K562 (cell line): ENCODE data around the gene MADCAM1. TPM values are rescaled to one million over a fixed set of nuclear protein-coding genes. Genes with fewer than 3 reads are reported as not detected.

ENCODE experiments used
- FIP1L1 ChIP-seq: fragments of 200-400 bp; formaldehyde crosslinking; IDR thresholded peaks from 2 replicates; pipeline ENCODE4 v1.6.1; 2018; ENCODE audit warnings: mild to moderate bottlenecking, low read depth, low read length; ENCODE audit not compliant: poor library complexity, severe bottlenecking
- GABPB2 ChIP-seq: fragments of 250-450 bp; sonication (Bioruptor Pico); conservative IDR thresholded peaks from 2 replicates; pipeline ENCODE4 v1.5.1; 2021; ENCODE audit warnings: mild to moderate bottlenecking
- GATA2 ChIP-seq: sonication (generic); formaldehyde crosslinking; IDR thresholded peaks from 2 replicates; pipeline ENCODE4 v1.4.0; 2020; ENCODE audit warnings: mild to moderate bottlenecking, missing genetic modification reagents
- GTF2F1 ChIP-seq: IDR thresholded peaks from 2 replicates; pipeline ENCODE4 v1.6.1; 2011; ENCODE audit warnings: low read depth, low read length, improper control_type of control experiment
- LARP7 ChIP-seq: fragments of 450-650 bp; IDR thresholded peaks from 2 replicates; pipeline ENCODE4 v1.6.1; 2016
- PHTF2 ChIP-seq: fragments of 250-450 bp; sonication (Bioruptor Pico); IDR thresholded peaks from 2 replicates; pipeline ENCODE4 v1.5.0; 2021; ENCODE audit warnings: mild to moderate bottlenecking
- RBM14 ChIP-seq: fragments of 200-400 bp; formaldehyde crosslinking; IDR thresholded peaks from 2 replicates; pipeline ENCODE4 v1.6.1; 2018; ENCODE audit warnings: low read depth, mild to moderate bottlenecking, low read length, moderate library complexity, borderline replicate concordance; ENCODE audit not compliant: insufficient read depth
- SAP30 ChIP-seq: fragments of 200-600 bp; sonication (generic); IDR thresholded peaks from 2 replicates; pipeline ENCODE4 v1.6.1; 2012; ENCODE audit warnings: borderline replicate concordance, low read depth, mild to moderate bottlenecking, moderate library complexity, low read length, control low read depth, inconsistent platforms; ENCODE audit not compliant: insufficient read depth, poor library complexity, severe bottlenecking
- ZEB2 ChIP-seq: fragments of 450-650 bp; IDR thresholded peaks from 2 replicates; pipeline ENCODE4 v1.6.1; 2016
- ZNF121 ChIP-seq: sonication (generic); formaldehyde crosslinking; conservative IDR thresholded peaks from 2 replicates; pipeline ENCODE4 v1.8.0; 2022; ENCODE audit warnings: missing genetic modification reagents
- ZNF444 ChIP-seq: fragments of 250-450 bp; sonication (Bioruptor Pico); IDR thresholded peaks from 2 replicates; pipeline ENCODE4 v1.4.0; 2020; ENCODE audit warnings: mild to moderate bottlenecking, moderate library complexity
- polyA plus RNA-seq, 8 experiments: library from polyadenylated mRNA; depleted of rRNA in 4 of 8; stranded (reverse) in 5 of 8; unstranded in 3 of 8; fragments of >200 nt; fragmentation: Nextera tagmentation in 2 of 8; fragmentation: Illumina TruSeq in 1 of 8; extraction: Ambion mirVana in 2 of 8; extraction: Trizol in 1 of 8; gene quantifications; 2 replicates each; pipeline versions ENCODE4 v1.2.1 to v1.2.3, GENCODE V29; 2011 to 2014; ENCODE audit warnings: inconsistent platforms in 1 of 8, missing spikeins in 1 of 8
- total RNA-seq, 7 experiments: library from RNA; depleted of rRNA in 6 of 7; stranded (reverse); fragments of >200 nt in 6 of 7; fragmentation: Illumina TruSeq in 2 of 7; extraction: Trizol in 2 of 7; gene quantifications; 2 replicates each; pipeline versions ENCODE4 v1.2.1 to v1.2.3, GENCODE V29; 2011 to 2021; ENCODE audit warnings: low replicate concordance in 1 of 7
- TF ChIP-seq, protein P1 (sequence below): fragments of 150-350 bp; IDR thresholded peaks from 2 replicates; pipeline ENCODE4 v1.6.1; 2014; ENCODE audit warnings: low read depth, mild to moderate bottlenecking, low read length, borderline replicate concordance
- TF ChIP-seq, protein P2 (sequence below): fragments of 200-400 bp; formaldehyde crosslinking; IDR thresholded peaks from 2 replicates; pipeline ENCODE4 v1.6.1; 2017; ENCODE audit warnings: mild to moderate bottlenecking, low read depth, low read length, moderate library complexity
- TF ChIP-seq, protein P3 (sequence below): fragments of 250-450 bp; sonication (Bioruptor Pico); IDR thresholded peaks from 2 replicates; pipeline ENCODE4 v1.4.0; 2020; ENCODE audit warnings: borderline replicate concordance
- TF ChIP-seq, protein P4 (sequence below): fragments of 250-450 bp; sonication (Bioruptor Pico); IDR thresholded peaks from 2 replicates; pipeline ENCODE4 v1.8.0; 2022; ENCODE audit warnings: inconsistent platforms, mild to moderate bottlenecking, moderate library complexity, borderline replicate concordance

The MADCAM1 gene
- total and polyA plus RNA-seq, 9 of the 15 experiments (the other 6 are each of a cell fraction or from before 2014, with no cell fraction given): 0.09 to 0.36 (median 0.09) TPM; not detected in 6

DNA sequence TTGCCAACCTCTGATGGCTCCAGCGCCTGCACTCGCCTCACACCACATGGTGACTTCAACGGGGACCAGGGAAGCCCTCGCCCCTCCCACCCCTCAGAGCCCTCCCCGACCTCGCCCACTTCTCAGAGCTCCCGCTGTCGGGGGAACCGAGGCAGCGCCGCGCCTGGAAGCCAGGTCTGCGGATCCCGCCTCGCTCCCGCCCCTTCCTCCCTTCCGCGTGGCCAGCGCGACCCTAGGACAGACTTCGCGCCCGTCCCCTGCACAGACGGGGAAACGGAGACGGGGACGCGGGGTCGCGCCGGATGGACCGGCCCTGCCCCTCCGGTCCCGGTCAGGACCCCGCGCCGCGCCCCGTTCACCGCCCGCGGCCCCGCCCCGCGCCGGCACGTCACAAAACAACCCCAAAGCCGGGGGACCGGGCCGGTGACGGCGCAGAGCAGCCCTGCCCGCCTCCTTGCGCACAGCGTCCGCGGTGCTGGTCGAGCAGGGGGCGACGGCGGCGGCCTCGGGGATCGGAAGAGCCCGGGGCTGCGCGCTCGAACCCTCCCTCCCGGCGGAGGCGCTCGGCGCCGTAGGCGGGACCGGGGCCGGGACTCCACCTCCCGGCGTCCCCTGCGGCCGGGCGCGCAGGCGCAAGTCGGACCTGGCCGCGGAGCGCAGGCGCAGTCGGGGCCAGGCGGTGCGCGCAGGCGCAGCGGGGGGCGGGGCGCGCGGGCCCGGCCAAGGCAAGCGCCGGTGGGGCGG lies 34.9 kb downstream of the MADCAM1 start (continued):
- TF ChIP-seq, protein P1, sequence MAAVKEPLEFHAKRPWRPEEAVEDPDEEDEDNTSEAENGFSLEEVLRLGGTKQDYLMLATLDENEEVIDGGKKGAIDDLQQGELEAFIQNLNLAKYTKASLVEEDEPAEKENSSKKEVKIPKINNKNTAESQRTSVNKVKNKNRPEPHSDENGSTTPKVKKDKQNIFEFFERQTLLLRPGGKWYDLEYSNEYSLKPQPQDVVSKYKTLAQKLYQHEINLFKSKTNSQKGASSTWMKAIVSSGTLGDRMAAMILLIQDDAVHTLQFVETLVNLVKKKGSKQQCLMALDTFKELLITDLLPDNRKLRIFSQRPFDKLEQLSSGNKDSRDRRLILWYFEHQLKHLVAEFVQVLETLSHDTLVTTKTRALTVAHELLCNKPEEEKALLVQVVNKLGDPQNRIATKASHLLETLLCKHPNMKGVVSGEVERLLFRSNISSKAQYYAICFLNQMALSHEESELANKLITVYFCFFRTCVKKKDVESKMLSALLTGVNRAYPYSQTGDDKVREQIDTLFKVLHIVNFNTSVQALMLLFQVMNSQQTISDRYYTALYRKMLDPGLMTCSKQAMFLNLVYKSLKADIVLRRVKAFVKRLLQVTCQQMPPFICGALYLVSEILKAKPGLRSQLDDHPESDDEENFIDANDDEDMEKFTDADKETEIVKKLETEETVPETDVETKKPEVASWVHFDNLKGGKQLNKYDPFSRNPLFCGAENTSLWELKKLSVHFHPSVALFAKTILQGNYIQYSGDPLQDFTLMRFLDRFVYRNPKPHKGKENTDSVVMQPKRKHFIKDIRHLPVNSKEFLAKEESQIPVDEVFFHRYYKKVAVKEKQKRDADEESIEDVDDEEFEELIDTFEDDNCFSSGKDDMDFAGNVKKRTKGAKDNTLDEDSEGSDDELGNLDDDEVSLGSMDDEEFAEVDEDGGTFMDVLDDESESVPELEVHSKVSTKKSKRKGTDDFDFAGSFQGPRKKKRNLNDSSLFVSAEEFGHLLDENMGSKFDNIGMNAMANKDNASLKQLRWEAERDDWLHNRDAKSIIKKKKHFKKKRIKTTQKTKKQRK: no peak
- peak; percentile 58 for TF ChIP-seq FIP1L1
- TF ChIP-seq ZNF444 (CRISPR knock-in tag): no peak
- TF ChIP-seq, protein P2, sequence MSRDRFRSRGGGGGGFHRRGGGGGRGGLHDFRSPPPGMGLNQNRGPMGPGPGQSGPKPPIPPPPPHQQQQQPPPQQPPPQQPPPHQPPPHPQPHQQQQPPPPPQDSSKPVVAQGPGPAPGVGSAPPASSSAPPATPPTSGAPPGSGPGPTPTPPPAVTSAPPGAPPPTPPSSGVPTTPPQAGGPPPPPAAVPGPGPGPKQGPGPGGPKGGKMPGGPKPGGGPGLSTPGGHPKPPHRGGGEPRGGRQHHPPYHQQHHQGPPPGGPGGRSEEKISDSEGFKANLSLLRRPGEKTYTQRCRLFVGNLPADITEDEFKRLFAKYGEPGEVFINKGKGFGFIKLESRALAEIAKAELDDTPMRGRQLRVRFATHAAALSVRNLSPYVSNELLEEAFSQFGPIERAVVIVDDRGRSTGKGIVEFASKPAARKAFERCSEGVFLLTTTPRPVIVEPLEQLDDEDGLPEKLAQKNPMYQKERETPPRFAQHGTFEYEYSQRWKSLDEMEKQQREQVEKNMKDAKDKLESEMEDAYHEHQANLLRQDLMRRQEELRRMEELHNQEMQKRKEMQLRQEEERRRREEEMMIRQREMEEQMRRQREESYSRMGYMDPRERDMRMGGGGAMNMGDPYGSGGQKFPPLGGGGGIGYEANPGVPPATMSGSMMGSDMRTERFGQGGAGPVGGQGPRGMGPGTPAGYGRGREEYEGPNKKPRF: no peak
- TF ChIP-seq LARP7: no peak
- no peak for TF ChIP-seq GTF2F1
- no peak for TF ChIP-seq SAP30
- TF ChIP-seq RBM14: no peak
- TF ChIP-seq, protein P3, sequence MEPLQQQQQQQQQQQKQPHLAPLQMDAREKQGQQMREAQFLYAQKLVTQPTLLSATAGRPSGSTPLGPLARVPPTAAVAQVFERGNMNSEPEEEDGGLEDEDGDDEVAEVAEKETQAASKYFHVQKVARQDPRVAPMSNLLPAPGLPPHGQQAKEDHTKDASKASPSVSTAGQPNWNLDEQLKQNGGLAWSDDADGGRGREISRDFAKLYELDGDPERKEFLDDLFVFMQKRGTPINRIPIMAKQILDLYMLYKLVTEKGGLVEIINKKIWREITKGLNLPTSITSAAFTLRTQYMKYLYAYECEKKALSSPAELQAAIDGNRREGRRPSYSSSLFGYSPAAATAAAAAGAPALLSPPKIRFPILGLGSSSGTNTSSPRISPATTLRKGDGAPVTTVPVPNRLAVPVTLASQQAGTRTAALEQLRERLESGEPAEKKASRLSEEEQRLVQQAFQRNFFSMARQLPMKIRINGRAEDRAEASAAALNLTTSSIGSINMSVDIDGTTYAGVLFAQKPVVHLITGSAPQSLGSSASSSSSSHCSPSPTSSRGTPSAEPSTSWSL (CRISPR knock-in tag): peak; percentile 9; the same call in 1 of the 2 replicates
- TF ChIP-seq GABPB2 (CRISPR knock-in tag): no peak
- no peak for TF ChIP-seq GATA2 (CRISPR knock-in tag)
- 0 out of 2 replicates have a peak, but pooled peaks have one; percentile 2 for TF ChIP-seq ZNF121 (CRISPR knock-in tag)
- TF ChIP-seq ZEB2: no peak
- TF ChIP-seq, protein P4, sequence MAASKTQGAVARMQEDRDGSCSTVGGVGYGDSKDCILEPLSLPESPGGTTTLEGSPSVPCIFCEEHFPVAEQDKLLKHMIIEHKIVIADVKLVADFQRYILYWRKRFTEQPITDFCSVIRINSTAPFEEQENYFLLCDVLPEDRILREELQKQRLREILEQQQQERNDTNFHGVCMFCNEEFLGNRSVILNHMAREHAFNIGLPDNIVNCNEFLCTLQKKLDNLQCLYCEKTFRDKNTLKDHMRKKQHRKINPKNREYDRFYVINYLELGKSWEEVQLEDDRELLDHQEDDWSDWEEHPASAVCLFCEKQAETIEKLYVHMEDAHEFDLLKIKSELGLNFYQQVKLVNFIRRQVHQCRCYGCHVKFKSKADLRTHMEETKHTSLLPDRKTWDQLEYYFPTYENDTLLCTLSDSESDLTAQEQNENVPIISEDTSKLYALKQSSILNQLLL (CRISPR knock-in tag): no peak
- no peak for TF ChIP-seq PHTF2 (CRISPR knock-in tag)
